HepG2 (cell line): Measurements from ENCODE around the gene TP53TG5. TPM values are rescaled to one million over a fixed set of nuclear protein-coding genes. Genes with fewer than 3 reads are reported as not detected.

Experiments
- FOXO1 ChIP-seq: sonication (generic); formaldehyde crosslinking; IDR thresholded peaks from 2 replicates; pipeline ENCODE4 v1.4.0; 2020; ENCODE audit warnings: missing genetic modification reagents
- MNT ChIP-seq: fragments of 450-650 bp; IDR thresholded peaks from 2 replicates; pipeline ENCODE4 v1.6.1; 2016
- PHB2 ChIP-seq: fragments of 450-650 bp; IDR thresholded peaks from 2 replicates; pipeline ENCODE4 v1.6.1; 2018; ENCODE audit not compliant: partially characterized antibody
- RERE ChIP-seq: IDR thresholded peaks from 2 replicates; pipeline ENCODE4 v1.6.1; 2016; ENCODE audit warnings: low read depth, missing genetic modification reagents, missing compliant biosample characterization
- SMARCE1 ChIP-seq: fragments of 450-650 bp; IDR thresholded peaks from 2 replicates; pipeline ENCODE4 v1.6.1; 2017; ENCODE audit warnings: borderline replicate concordance
- SP4 ChIP-seq: sonication (generic); formaldehyde crosslinking; IDR thresholded peaks from 2 replicates; pipeline ENCODE4 v1.8.1; 2023; ENCODE audit warnings: mild to moderate bottlenecking, missing genetic modification reagents
- ZMAT5 ChIP-seq: sonication (generic); formaldehyde crosslinking; IDR thresholded peaks from 2 replicates; pipeline ENCODE4 v1.5.0; 2020; ENCODE audit warnings: mild to moderate bottlenecking, low read depth, missing genetic modification reagents, borderline replicate concordance
- ZNF124 ChIP-seq: sonication (generic); formaldehyde crosslinking; IDR thresholded peaks from 2 replicates; pipeline ENCODE4 v1.4.0; 2020; ENCODE audit warnings: missing genetic modification reagents
- ZNF652 ChIP-seq: IDR thresholded peaks from 2 replicates; pipeline ENCODE4 v1.6.1; 2016; ENCODE audit warnings: low read depth, borderline replicate concordance
- ZNF704 ChIP-seq: sonication (generic); formaldehyde crosslinking; IDR thresholded peaks from 2 replicates; pipeline ENCODE4 v1.8.1; 2023; ENCODE audit warnings: mild to moderate bottlenecking, inconsistent platforms, moderate library complexity, missing genetic modification reagents, borderline replicate concordance
- ZNF710 ChIP-seq: sonication (generic); formaldehyde crosslinking; IDR thresholded peaks from 2 replicates; pipeline ENCODE4 v1.5.0; 2020; ENCODE audit warnings: mild to moderate bottlenecking, missing genetic modification reagents, borderline replicate concordance
- ZNF749 ChIP-seq: sonication (generic); formaldehyde crosslinking; IDR thresholded peaks from 2 replicates; pipeline ENCODE4 v1.8.0; 2022; ENCODE audit warnings: mild to moderate bottlenecking, missing genetic modification reagents, moderate library complexity, borderline replicate concordance
- polyA plus RNA-seq, 8 experiments: library from polyadenylated mRNA; depleted of rRNA in 3 of 8; stranded (reverse) in 7 of 8; unstranded in 1 of 8; fragments of >200 nt; fragmentation: Illumina TruSeq in 4 of 8; extraction: Trizol in 4 of 8; gene quantifications; 2 replicates each; pipeline versions ENCODE4 v1.2.1 to v1.2.3, GENCODE V29; 2011 to 2016; ENCODE audit warnings: low read depth in 4 of 8, missing spikeins in 1 of 8, mixed read lengths in 1 of 8; ENCODE audit not compliant: insufficient read depth in 1 of 8
- total RNA-seq, 5 experiments: library from RNA; depleted of rRNA; stranded (reverse); fragments of >200 nt; fragmentation: Illumina TruSeq; extraction: Trizol; gene quantifications; 2 replicates each; pipeline ENCODE4 v1.2.3, GENCODE V29; 2016; ENCODE audit warnings: low read depth in 1 of 5

TP53TG5 gene
- total and polyA plus RNA-seq, 2 of the 13 experiments (the other 11 are each of a cell fraction or from before 2014, with no cell fraction given), result 0.11 TPM; not detected in 1

- TF ChIP-seq RERE (CRISPR knock-in tag) (no peak), ZNF710 (CRISPR knock-in tag) (no peak), SP4 (CRISPR knock-in tag) (peak; percentile 79), ZNF652 (CRISPR knock-in tag) (no peak), SMARCE1 (no peak), ZNF749 (0 out of 2 replicates have a peak, but pooled peaks have one; percentile 15), PHB2 (no peak), ZMAT5 (CRISPR knock-in tag) (no peak), ZNF704 (CRISPR knock-in tag) (peak; percentile 97), MNT (0 out of 2 replicates have a peak, but pooled peaks have one; percentile 17), FOXO1 (CRISPR knock-in tag) (peak; percentile 82; the same call in 1 of the 2 replicates), ZNF124 (CRISPR knock-in tag) (peak; percentile 96)
These were observed 37.9 kb upstream of the TP53TG5 start, which contains the start of gene PIGT (continued) for GRCh38 chr20:45415822-45416637.
